Tibial nerve (tissue), 4 donors: ENCODE measurements around the gene RAB10. TPM values are rescaled to one million over a fixed set of nuclear protein-coding genes. Genes with fewer than 3 reads are reported as not detected.
A peak's percentile ranks its signal among the peaks of the same experiment; 100 is the strongest.
"Not testable (repeated sequence)": the region's sequence is repeated elsewhere in the genome, so short reads cannot be mapped to it uniquely, and the experiment has no call there.

Experiments used
- DNase-seq, 2 donors: peaks; one replicate each; pipeline ENCODE4 v3.0.0-alpha.2; 2019; ENCODE audit warnings: low spot score in 2 of 2
- H3K27ac ChIP-seq, 4 donors: fragments of 200-600 bp; sonication (generic) in 3 of 4; one replicate each; pipeline ENCODE4 v1.5.1; 2017 to 2019; ENCODE audit warnings: mild to moderate bottlenecking in 1 of 4
- H3K27me3 ChIP-seq, 2 donors: fragments of 200-600 bp; sonication (generic) in 1 of 2; one replicate each; pipeline versions ENCODE4 v1.5.1 to v1.6.0; 2017 to 2019
- H3K36me3 ChIP-seq, 3 donors: fragments of 200-600 bp; sonication (generic); one replicate each; pipeline ENCODE4 v1.5.1; 2018 to 2019
- H3K4me1 ChIP-seq, 4 donors: fragments of 200-600 bp; sonication (generic) in 3 of 4; one replicate each; pipeline ENCODE4 v1.5.1; 2017 to 2019
- H3K4me3 ChIP-seq, 4 donors: fragments of 200-600 bp; sonication (generic) in 3 of 4; one replicate each; pipeline ENCODE4 v1.5.1; 2017 to 2019; ENCODE audit warnings: mild to moderate bottlenecking in 1 of 4, moderate library complexity in 1 of 4
- H3K9me3 ChIP-seq, 4 donors: fragments of 200-600 bp; sonication (generic) in 3 of 4; one replicate each; pipeline ENCODE4 v1.5.1; 2017 to 2019
- CTCF ChIP-seq, 5 experiments: fragments of 200-600 bp in 3 of 5; fragments of 450-650 bp in 2 of 5; sonication (generic) in 3 of 5; IDR thresholded peaks; one replicate each; pipeline ENCODE4 v1.5.1; 2016 to 2019; ENCODE audit warnings: antibody characterized with exemption in 5 of 5, mild to moderate bottlenecking in 3 of 5, moderate library complexity in 2 of 5
- EP300 ChIP-seq, 2 donors: sonication (generic); formaldehyde crosslinking; IDR thresholded peaks; one replicate each; pipeline ENCODE4 v1.6.1; 2017; ENCODE audit warnings: antibody characterized with exemption in 2 of 2, mild to moderate bottlenecking in 1 of 2
- POLR2A ChIP-seq, 2 donors: fragments of 450-650 bp; IDR thresholded peaks; one replicate each; pipeline ENCODE4 v1.6.1; 2017; ENCODE audit warnings: antibody characterized with exemption in 2 of 2, mild to moderate bottlenecking in 2 of 2, moderate library complexity in 2 of 2
- WGBS, 2 donors: methylation state at CpG; one replicate each; pipeline ENCODE4 v1.1.5; 2018; 5-methylcytosine and 5-hydroxymethylcytosine counted together
- total RNA-seq, 4 donors: library from RNA; depleted of rRNA; stranded (reverse); fragments of >200 nt; gene quantifications; one replicate each; pipeline ENCODE4 v1.1.0, GENCODE V29; 2016

Gene RAB10
- total RNA-seq, 4 donors from 2014 or later, result 133 to 196 (median 155) TPM

GRCh38 chr2:26016012-26016705 lies 17.7 kb upstream of the RAB10 start:
- Histone ChIP-seq H3K4me3 (no peak overlapping the region), H3K4me1 (peaks cover 0 to 23% (median 11%) of the 10 kb centered on the region in 4 donors), H3K27ac (no peak overlapping the region), H3K9me3 (no peaks in the 10 kb centered on the region), H3K27me3 (no peaks in the 10 kb centered on the region), H3K36me3 (no peaks in the 10 kb centered on the region)
- no peak for DNase-seq
- 89% methylated on average over 13 of the region's 13 CpGs for WGBS, 2 donors
- TF ChIP-seq CTCF (IDR thresholded peaks at IDR 0.05) (no peak), EP300 (IDR thresholded peaks at IDR 0.05) (no peak), POLR2A (IDR thresholded peaks at IDR 0.05) (no peak)

GRCh38 chr2:26016706-26017045 lies 17.2 kb upstream of the RAB10 start:
- H3K27ac ChIP-seq, result not testable (repeated sequence)
- 90 to 96% methylated on average over 4 of the region's 4 CpGs for WGBS, 2 donors
- peaks cover 0 to 20% (median 11%) of the 10 kb centered on the region in 4 donors for H3K4me1 ChIP-seq

GRCh38 chr2:26017464-26018183 lies 16.3 kb upstream of the RAB10 start:
- WGBS, 2 donors, result 92 to 96% methylated on average over 5 of the region's 5 CpGs
- no peak for DNase-seq
- peaks cover 0 to 11% (median 6%) of the 10 kb centered on the region in 4 donors for H3K4me1 ChIP-seq

More at GRCh38 chr2:26016706-26017045, 17.2 kb upstream of the RAB10 start:
- not testable (repeated sequence) for H3K4me3 ChIP-seq, H3K27me3 ChIP-seq, H3K9me3 ChIP-seq, DNase-seq, H3K36me3 ChIP-seq

GRCh38 chr2:26018184-26019055 lies 15.5 kb upstream of the RAB10 start:
- Histone ChIP-seq H3K36me3 (no peaks in the 10 kb centered on the region), H3K27ac (peak overlapping the region in 1 of 4 donors; percentile 59), H3K27me3 (no peaks in the 10 kb centered on the region), H3K4me3 (no peak overlapping the region), H3K4me1 (peaks cover 0 to 11% (median 6%) of the 10 kb centered on the region in 4 donors), H3K9me3 (no peaks in the 10 kb centered on the region)
- peak; percentile 47 to 50 for DNase-seq
- TF ChIP-seq POLR2A (IDR thresholded peaks at IDR 0.05) (no peak), EP300 (IDR thresholded peaks at IDR 0.05) (peak in 1 of 2 donors; percentile 34), CTCF (IDR thresholded peaks at IDR 0.05) (no peak)
- 33 to 49% methylated on average over 3 of the region's 3 CpGs for WGBS, 2 donors

More at GRCh38 chr2:26017464-26018183, 16.3 kb upstream of the RAB10 start:
- peak overlapping the region in 1 of 4 donors; percentile 59 for H3K27ac ChIP-seq
- no peak overlapping the region for H3K4me3 ChIP-seq
- H3K36me3 ChIP-seq, result no peaks in the 10 kb centered on the region
- H3K9me3 ChIP-seq, result no peaks in the 10 kb centered on the region
- TF ChIP-seq POLR2A (IDR thresholded peaks at IDR 0.05) (no peak), CTCF (IDR thresholded peaks at IDR 0.05) (no peak), EP300 (IDR thresholded peaks at IDR 0.05) (no peak)
- H3K27me3 ChIP-seq, result no peaks in the 10 kb centered on the region

- H3K27me3 ChIP-seq, result no peaks in the 10 kb centered on the region
- TF ChIP-seq EP300 (IDR thresholded peaks at IDR 0.05) (no peak), POLR2A (IDR thresholded peaks at IDR 0.05) (no peak), CTCF (IDR thresholded peaks at IDR 0.05) (no peak)
- no peak overlapping the region for H3K4me3 ChIP-seq
- peaks cover 0 to 11% (median 6%) of the 10 kb centered on the region in 4 donors for H3K4me1 ChIP-seq
- H3K9me3 ChIP-seq, result no peaks in the 10 kb centered on the region
- H3K36me3 ChIP-seq, result no peaks in the 10 kb centered on the region
- 69 to 73% methylated on average over 4 of the region's 4 CpGs for WGBS, 2 donors
- no peak overlapping the region for H3K27ac ChIP-seq
- no peak for DNase-seq
These were observed 13.6 kb upstream of the RAB10 start for GRCh38 chr2:26020231-26020640.
